Daoy (cell line): ENCODE data around the gene ANKS1B. TPM values are rescaled to one million over a fixed set of nuclear protein-coding genes. Genes with fewer than 3 reads are reported as not detected.
"Not testable (repeated sequence)": the region's sequence is repeated elsewhere in the genome, so short reads cannot be mapped to it uniquely, and the experiment has no call there.

Experiments
- DNase-seq: peaks from one replicate; pipeline ENCODE4 v3.0.0-alpha.2; 2015; ENCODE audit warnings: low read depth
- total RNA-seq: library from RNA; depleted of rRNA; stranded (reverse); fragments of >200 nt; shearing (Covaris generic); gene quantifications from 2 replicates; pipeline ENCODE4 v1.2.3, GENCODE V29; 2014

The ANKS1B gene
- total RNA-seq, 1 experiment from 2014 or later: 36.8 TPM

DNA sequence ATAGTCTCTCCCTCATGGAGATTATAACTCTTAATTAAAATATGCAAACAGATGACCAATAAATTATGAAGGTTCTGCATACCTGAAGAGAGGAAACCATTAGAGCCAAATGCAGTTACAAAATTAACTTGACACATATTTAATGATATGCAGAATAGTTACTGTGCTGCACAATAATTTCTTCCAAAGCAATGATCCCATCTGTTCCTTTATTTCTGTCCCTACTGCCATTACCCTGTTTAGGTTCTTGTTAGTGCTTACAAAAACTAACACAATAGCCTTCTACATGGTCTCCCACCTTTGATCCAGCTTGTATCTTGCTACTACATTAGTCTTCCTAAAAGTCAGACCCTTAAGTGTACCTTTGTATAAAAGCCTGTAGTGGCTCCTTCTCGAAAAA, 928.5 kb downstream of the ANKS1B start:
- no peak for DNase-seq

GRCh38 chr12:99055299-99055698, 929.4 kb downstream of the ANKS1B start:
- no peak for DNase-seq

DNA sequence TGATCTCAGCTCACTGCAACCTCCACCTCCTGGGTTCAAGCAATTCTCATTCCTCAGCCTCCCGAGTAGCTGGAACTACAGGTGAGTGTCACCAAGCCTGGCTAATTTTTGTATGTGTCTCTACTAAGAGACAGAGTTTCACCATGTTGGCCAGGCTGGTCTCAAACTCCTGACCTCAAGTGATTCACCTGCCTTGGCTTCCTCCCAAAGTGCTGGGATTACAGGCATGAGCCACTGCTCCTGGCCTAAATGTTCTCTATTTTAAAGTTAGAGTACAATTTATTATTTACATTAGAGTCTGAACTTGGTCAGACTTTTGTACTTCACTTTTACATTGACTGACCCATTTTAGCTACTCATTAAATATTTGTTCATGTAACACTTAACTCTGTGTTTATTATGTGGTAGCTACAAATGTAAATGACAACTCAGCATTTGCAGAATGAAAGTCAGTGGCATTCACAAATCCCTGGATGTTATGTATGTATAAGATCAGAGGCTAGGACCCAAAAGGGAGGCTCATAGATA, 930.1 kb downstream of the ANKS1B start:
- peak; percentile 51 for DNase-seq

GRCh38 chr12:99053616-99054362, 930.9 kb downstream of the ANKS1B start:
- DNase-seq: peak; percentile 54

- DNase-seq: no peak
These were observed 935.0 kb downstream of the ANKS1B start for GRCh38 chr12:99049774-99050173.

DNA sequence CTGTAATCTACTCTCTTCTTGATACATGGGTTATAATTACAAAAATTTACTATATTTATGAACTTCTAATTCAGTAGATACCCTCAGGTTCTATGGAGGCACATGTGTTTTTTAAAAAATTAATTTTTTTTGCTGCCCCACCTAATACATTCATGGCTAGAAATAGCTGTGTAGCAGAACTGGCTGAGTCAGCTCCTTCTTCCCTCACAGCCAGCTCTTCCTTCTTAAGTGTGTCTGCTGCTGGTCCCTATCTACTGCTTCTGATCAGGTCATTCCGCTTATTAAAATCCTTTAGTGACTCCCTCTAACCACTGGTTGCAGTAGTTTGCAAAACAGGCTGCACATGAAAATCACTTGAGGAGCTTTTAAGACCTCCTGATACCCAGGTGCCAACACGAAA, 939.6 kb downstream of the ANKS1B start:
- no peak for DNase-seq

DNA sequence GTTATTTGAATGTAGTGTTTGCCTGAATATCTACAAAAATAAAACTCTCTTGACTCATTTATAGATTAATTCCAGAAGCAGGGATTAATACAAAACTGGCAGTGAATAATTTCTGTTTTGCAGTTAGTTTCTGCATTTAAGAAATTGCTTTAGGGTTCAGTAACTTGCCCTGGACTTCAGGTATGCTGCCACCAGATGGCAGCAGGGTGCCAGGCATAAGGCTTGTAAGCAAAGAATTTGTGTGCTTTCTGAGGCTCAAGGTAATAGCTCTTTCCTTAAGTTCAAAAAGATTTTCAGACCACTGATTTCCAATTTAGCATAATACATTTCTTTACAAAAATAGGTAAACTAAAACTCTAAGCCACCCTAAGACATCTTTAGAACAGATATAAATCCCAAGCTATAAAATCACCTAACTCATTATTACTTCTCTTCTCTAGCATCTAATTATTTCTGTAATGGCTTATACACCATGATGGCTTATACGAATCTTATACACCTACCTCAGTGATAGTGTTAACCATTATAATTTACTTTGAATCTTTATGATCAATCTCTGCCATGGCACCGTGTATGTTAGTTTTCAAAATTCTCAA, 941.3 kb downstream of the ANKS1B start:
- DNase-seq: peak; percentile 58

DNA sequence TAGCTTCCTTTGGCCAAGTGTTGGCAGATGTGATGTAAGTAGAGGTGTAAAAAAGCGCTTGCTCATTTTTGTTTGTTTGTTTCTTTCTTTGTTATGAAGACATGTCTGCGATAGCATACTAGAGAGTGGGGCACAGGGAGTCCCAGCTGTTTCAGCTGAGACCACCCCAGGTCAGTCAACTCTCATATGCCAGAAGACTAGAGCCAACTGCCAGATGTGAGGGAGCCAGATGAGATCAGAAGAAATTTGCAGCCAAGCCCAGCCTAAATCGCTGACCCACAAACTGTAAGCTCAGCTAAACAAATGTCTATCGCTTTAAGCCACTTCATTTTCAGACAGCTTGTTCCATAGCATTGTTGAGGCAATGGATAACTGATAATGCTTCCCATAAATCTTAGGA, 942.5 kb downstream of the ANKS1B start:
- no peak for DNase-seq

- no peak for DNase-seq
These were observed 945.2 kb downstream of the ANKS1B start for GRCh38 chr12:99039367-99040120.

- DNase-seq: no peak
These were observed 948.2 kb downstream of the ANKS1B start for GRCh38 chr12:99036566-99036965.

GRCh38 chr12:99035803-99036202, 948.9 kb downstream of the ANKS1B start:
- no peak for DNase-seq

DNA sequence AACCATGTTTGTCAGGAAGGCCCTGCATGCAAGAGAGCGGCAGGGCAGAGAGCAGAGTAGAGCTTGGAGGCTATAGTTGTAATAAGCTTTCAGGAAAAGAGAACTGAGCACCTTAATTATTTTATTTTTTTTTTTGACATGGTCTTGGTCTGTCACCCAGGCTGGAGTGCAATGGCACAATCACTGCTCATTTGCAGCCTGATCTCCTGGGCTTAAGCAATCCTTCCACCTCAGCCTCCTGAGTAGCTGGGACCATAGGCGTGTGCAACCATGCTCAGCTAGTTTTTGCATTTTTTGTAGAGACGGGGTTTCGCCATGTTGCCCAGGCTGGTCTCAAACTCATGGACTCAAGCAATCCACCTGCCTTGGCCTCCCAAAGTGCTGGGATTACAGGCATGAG, 950.5 kb downstream of the ANKS1B start:
- not testable (repeated sequence) for DNase-seq

DNA sequence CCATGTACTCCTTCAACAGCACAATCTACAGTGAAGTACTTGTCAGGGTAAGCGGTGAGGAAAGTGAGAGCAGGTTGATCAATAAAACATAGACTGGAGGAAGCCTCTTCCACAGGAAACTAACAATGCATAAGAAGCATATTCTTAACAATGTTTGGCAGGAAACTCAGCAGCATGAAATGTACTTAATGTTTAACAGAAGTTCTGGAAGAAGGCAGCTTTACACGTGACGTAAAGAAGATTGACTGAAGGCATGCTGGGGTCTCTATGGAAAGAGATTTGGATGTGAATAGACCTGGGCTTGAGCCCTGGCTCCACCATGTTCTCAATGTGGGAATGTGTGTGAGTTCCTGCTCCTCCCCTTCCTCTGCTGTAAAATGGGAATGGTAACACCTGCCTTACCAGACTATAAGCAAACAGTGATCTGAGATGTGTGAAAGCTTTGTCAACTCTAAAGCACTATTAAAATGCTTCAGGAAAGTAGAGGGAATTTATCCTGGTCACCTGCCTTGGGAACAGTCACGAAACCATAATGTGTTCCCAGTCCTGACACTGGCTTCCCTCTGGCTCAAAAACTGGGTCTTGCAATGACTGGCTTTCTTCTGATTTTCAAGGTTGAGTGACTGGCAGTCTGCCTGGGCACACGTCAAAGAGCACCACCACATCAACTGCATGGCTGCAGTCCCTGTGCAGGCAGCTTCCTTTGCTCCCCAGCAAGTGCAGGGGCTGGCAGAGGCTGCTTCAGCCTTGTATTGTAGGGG, 955.0 kb downstream of the ANKS1B start:
- DNase-seq: no peak

DNA sequence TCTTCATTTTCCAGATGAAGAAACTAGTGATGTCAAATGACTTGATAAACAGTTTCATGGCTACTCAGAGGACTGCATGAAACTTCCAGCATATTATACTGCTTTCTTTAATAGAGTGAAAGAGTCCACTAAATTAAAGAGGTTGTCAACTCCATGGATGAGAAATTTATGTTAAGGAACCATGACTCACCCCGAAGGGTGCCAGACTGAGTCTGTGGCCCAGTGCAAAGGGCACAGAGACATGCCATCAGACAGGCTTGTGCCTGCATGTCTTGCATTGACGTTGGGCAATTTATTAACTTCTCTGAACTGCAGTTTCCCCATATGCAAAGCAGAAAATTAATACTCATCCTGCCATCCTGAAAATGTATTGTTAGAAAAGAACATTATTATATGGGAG, 957.3 kb downstream of the ANKS1B start:
- DNase-seq: no peak

- no peak for DNase-seq
These were observed 957.7 kb downstream of the ANKS1B start for GRCh38 chr12:99027055-99027393.

- no peak for DNase-seq
These were observed 958.2 kb downstream of the ANKS1B start for GRCh38 chr12:99026332-99027054.

DNA sequence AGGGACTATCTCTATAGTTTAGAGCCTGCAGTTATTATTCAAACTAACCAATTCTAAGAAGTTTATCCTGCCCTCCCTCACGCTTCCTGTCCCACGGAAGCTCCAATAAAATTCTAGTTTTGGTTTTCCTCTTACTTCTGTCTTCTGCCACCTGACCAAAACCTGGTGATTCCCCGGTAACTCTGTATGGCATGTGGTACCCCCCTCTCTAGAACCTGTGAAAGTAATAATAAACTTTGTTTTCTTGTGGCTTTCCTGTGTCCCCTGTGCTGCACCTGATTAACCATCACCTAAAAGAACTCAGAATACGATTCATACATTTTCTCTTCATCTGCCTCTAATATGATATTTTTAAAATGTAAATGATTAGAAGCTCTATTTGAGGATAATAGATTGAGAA, 959.9 kb downstream of the ANKS1B start:
- DNase-seq: no peak

DNA sequence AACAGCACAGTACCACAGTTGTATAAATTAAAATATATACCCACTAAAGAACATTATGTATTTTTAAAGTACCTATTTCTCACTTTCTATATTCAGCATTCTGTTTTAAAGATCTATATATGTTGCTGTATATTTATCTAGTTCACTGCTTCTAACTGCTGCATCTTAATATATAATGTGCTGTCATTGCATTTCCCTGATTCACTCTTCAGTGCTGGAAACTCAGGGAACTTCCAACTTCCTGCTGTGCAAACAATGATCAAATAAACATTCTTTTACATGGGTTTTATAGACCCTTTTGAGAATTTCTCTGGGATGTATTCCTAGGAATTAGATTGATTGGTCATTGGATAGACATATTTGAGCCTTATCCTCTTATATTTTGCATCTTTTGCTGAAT, 960.5 kb downstream of the ANKS1B start:
- DNase-seq: no peak

DNA sequence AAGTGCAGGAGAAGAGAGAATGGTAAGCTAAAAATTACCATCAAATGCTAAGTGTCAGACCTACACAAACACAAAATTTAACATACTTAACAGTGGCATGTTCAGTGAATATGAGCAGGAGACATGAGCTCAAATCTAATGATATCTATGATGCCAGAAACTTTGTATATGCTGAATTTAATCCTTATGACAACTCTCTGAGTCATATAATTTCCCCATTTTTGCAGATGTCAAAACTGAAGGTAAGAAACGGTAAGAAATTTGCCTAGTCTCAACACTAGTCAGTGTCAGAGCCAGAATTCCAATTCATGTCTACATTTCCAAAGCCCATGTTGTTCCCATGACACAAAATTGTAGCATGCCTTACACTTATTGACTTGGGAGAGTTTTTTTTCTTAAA, 963.9 kb downstream of the ANKS1B start:
- DNase-seq: no peak

DNA sequence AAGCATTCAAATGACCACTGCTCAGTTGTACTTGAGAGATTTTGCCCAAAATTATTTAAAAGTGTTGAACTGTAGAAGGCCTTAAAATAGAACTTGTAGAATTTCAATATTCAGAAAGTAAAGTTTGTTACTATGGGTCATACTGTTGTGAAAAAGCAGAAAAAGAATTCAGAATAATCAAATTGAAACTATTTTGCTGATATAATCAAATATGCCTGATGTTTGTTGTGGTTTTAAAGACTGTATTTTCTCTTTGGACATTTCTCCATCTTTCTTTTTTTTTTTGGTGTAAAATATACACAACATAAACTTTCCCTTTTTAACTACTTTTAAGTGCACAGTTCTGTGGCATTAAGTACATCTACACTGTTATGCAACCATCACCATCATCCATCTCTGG, 964.9 kb downstream of the ANKS1B start:
- no peak for DNase-seq

- DNase-seq: no peak
These were observed 966.8 kb downstream of the ANKS1B start for GRCh38 chr12:99017971-99018370.
